HEK293T (cell line): Measurements from ENCODE around the gene SALL3.

Experiments used
- BHLHE40 ChIP-seq: fragments of 450-650 bp; IDR thresholded peaks from 2 replicates; pipeline ENCODE4 v1.6.1; 2016; ENCODE audit warnings: mild to moderate bottlenecking, moderate library complexity, borderline replicate concordance
- ELF4 ChIP-seq: fragments of 450-650 bp; IDR thresholded peaks from 2 replicates; pipeline ENCODE4 v1.6.1; 2017; ENCODE audit warnings: antibody characterized with exemption
- TARDBP ChIP-seq: fragments of 450-650 bp; IDR thresholded peaks from 2 replicates; pipeline ENCODE4 v1.6.1; 2016
- TF ChIP-seq, protein P1 (sequence below): fragments of 450-650 bp; IDR thresholded peaks from 2 replicates; pipeline ENCODE4 v1.6.1; 2016

DNA sequence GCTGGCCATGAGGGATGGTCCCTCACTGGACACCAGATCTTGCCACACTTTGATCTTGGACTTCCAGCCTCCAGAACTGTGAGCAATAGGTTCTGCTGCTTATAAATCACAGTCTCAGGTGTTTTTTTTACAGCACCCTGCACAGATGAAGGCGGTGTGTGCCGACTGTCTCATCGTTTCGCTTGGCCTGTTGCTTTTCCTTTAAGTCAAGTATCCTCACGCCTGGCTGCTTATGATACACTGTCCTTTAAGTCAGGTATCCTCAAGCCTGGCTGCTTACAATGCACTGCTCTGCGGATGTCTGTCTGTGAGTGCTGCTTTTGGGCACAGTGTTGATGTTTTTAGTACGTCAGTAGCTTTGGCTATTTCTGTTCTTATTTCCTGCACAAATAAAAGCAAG is 40.3 kb downstream of the SALL3 start:
- TF ChIP-seq, protein P1, sequence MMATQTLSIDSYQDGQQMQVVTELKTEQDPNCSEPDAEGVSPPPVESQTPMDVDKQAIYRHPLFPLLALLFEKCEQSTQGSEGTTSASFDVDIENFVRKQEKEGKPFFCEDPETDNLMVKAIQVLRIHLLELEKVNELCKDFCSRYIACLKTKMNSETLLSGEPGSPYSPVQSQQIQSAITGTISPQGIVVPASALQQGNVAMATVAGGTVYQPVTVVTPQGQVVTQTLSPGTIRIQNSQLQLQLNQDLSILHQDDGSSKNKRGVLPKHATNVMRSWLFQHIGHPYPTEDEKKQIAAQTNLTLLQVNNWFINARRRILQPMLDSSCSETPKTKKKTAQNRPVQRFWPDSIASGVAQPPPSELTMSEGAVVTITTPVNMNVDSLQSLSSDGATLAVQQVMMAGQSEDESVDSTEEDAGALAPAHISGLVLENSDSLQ: no peak
- TF ChIP-seq ELF4: no peak
- no peak for TF ChIP-seq BHLHE40
- no peak for TF ChIP-seq TARDBP
